Measurements from ENCODE around the gene RERE. TPM values are rescaled to one million over a fixed set of nuclear protein-coding genes. Genes with fewer than 3 reads are reported as not detected.

RERE gene
- total RNA-seq, 6 experiments from 2014 or later, result 36.5 to 41.6 (median 37.5) TPM

DNA sequence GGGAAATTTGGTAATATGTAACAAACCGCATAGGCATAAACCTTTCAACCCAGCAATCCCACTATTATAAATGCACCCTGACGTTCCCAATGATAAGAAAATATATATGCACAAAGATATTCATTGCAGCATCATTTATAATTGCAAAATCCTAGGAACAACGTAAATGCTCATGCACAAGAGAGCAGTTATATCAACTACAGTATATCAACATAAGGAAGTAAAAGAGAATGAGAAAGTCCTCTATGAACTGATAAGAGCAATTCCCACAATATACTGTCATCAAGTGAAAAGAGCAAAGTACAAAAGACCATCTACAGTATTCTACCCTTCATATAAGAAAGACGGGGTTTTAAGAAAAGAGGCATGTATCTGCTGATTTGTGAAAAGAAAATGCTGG is 269.6 kb downstream of the RERE start:
- H3K27me3 Mint-ChIP-seq (ENCODE audit: insufficient read depth), result no peaks in the 10 kb centered on the region
- no peaks in the 10 kb centered on the region for H3K9me3 Mint-ChIP-seq
- TF ChIP-seq, protein P1, sequence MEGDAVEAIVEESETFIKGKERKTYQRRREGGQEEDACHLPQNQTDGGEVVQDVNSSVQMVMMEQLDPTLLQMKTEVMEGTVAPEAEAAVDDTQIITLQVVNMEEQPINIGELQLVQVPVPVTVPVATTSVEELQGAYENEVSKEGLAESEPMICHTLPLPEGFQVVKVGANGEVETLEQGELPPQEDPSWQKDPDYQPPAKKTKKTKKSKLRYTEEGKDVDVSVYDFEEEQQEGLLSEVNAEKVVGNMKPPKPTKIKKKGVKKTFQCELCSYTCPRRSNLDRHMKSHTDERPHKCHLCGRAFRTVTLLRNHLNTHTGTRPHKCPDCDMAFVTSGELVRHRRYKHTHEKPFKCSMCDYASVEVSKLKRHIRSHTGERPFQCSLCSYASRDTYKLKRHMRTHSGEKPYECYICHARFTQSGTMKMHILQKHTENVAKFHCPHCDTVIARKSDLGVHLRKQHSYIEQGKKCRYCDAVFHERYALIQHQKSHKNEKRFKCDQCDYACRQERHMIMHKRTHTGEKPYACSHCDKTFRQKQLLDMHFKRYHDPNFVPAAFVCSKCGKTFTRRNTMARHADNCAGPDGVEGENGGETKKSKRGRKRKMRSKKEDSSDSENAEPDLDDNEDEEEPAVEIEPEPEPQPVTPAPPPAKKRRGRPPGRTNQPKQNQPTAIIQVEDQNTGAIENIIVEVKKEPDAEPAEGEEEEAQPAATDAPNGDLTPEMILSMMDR (IDR thresholded peaks at IDR 0.05), result no peak
- H3K4me3 Mint-ChIP-seq, result no peak overlapping the region
- peaks cover 14% of the 10 kb centered on the region for H3K4me1 Mint-ChIP-seq (ENCODE audit: low read depth)
- no peak for DNase-seq
- H3K27ac Mint-ChIP-seq, result no peak overlapping the region
- peaks cover 13% of the 10 kb centered on the region for H3K36me3 Mint-ChIP-seq (ENCODE audit: low read depth)

DNA sequence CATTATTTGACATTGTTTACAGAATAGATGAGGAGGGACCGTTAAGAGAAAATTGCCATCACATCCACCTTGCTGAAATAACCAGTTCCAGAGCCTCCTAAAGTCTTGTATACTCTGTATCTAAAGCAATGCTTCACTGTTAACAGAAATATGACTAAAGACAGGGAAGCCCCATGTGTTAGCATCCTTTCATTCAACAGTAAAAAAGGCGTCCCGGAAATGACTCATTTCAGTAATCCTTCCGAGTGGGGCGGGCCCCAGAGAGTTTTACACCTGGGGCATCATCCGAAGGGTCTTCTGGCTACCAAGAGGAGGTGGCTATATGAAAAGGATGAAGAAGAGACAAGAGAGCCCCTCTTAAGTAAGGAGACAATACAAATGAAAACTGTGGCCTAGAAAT is 272.4 kb downstream of the RERE start:
- Mint-ChIP-seq H3K27ac (peak overlapping the region; percentile 46), H3K9me3 (no peaks in the 10 kb centered on the region), H3K4me3 (no peak overlapping the region)

DNA sequence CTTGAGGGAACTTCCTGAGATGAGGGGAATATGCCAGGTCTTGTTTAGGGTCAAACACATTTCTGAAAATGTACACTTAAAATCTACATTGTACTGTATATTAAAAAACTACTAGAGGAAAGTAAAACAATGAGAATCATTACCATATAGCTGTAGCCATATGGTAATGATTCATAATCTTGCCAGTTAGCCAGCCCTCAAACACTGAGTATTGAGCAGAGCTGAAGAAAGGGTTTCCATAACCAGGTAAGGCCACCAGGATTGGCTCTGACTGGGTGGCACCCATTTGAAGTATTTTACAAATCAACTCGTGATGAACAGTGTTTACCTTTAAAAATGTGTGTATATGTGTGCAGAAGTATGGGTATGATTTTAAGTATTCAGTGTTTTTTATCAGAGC is 272.8 kb downstream of the RERE start:
- H3K36me3 Mint-ChIP-seq (ENCODE audit: low read depth), result peaks cover 13% of the 10 kb centered on the region
- H3K9me3 Mint-ChIP-seq, result no peaks in the 10 kb centered on the region
- TF ChIP-seq, protein P1 (IDR thresholded peaks at IDR 0.05), result no peak
- H3K4me3 Mint-ChIP-seq, result no peak overlapping the region
- H3K4me1 Mint-ChIP-seq (ENCODE audit: low read depth), result peaks cover 29% of the 10 kb centered on the region
- peak overlapping the region; percentile 46 for H3K27ac Mint-ChIP-seq
- DNase-seq, result no peak
- H3K27me3 Mint-ChIP-seq (ENCODE audit: insufficient read depth), result no peaks in the 10 kb centered on the region

More for the DNA sequence above, 272.4 kb downstream of the RERE start:
- Mint-ChIP-seq H3K4me1 (ENCODE audit: low read depth) (peaks cover 27% of the 10 kb centered on the region), H3K36me3 (ENCODE audit: low read depth) (peaks cover 13% of the 10 kb centered on the region), H3K27me3 (ENCODE audit: insufficient read depth) (no peaks in the 10 kb centered on the region)
- DNase-seq, result peak; percentile 12
- TF ChIP-seq, protein P1 (IDR thresholded peaks at IDR 0.05), result no peak

DNA sequence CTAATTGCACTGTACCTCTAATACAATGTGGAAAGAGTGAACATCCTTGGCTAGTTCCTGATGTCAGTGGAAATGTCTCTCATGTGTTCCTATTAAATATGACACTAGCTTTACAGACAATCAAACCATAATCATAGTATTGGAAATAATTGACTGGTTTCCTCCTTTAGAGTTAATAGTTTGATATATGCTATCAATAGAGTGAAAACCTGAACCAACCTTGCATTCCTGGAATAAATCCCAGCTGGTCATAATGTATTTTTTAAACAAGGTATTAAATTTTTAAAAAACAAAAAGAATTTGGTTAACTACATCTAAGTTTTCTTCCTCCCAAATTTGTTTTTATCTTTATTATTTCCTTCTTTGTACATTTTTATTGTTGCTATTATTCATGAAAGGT is 273.5 kb downstream of the RERE start:
- Mint-ChIP-seq H3K4me3 (no peak overlapping the region), H3K27ac (no peak overlapping the region), H3K36me3 (ENCODE audit: low read depth) (peaks cover 15% of the 10 kb centered on the region), H3K4me1 (ENCODE audit: low read depth) (peaks cover 29% of the 10 kb centered on the region), H3K27me3 (ENCODE audit: insufficient read depth) (no peaks in the 10 kb centered on the region), H3K9me3 (no peaks in the 10 kb centered on the region)
- TF ChIP-seq, protein P1 (IDR thresholded peaks at IDR 0.05), result no peak
- DNase-seq, result no peak

DNA sequence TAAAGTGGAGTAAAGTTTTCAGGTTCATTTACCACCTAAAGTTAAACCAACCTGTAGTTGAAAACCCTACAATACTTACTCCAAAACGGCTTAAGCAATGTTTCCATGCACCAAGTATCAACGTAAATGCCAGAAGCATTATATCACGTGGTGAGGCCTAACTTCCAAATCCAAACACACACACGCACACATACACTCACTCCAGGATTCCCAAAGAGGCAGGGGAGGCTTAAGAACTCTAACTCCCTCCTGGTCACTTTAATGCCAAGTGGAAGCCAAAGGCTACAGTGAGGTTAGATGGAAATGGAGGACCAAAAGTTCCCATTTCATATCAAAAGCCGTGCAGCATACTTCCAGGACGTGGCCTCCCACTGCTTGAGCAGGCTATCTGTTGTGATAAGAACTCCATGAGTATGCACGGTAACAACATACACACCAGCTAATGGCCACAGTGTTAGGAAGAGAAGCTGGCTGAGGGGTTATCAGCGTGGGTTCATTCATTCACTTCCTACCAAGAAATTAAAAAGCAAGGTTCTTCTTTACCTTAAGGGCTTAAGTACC is 275.4 kb downstream of the RERE start:
- no peak overlapping the region for H3K27ac Mint-ChIP-seq
- TF ChIP-seq, protein P1 (IDR thresholded peaks at IDR 0.05), result no peak
- H3K4me1 Mint-ChIP-seq (ENCODE audit: low read depth), result peaks cover 29% of the 10 kb centered on the region
- H3K4me3 Mint-ChIP-seq, result no peak overlapping the region
- DNase-seq, result no peak
- no peaks in the 10 kb centered on the region for H3K9me3 Mint-ChIP-seq
- H3K36me3 Mint-ChIP-seq (ENCODE audit: low read depth), result peaks cover 17% of the 10 kb centered on the region
- H3K27me3 Mint-ChIP-seq (ENCODE audit: insufficient read depth), result no peaks in the 10 kb centered on the region

All from HFFc6 (cell line).